ENCODE measurements around the gene SLC2A14.
"Not testable (repeated sequence)": the region's sequence is repeated elsewhere in the genome, so short reads cannot be mapped to it uniquely, and the experiment has no call there.

The SLC2A14 gene

DNA sequence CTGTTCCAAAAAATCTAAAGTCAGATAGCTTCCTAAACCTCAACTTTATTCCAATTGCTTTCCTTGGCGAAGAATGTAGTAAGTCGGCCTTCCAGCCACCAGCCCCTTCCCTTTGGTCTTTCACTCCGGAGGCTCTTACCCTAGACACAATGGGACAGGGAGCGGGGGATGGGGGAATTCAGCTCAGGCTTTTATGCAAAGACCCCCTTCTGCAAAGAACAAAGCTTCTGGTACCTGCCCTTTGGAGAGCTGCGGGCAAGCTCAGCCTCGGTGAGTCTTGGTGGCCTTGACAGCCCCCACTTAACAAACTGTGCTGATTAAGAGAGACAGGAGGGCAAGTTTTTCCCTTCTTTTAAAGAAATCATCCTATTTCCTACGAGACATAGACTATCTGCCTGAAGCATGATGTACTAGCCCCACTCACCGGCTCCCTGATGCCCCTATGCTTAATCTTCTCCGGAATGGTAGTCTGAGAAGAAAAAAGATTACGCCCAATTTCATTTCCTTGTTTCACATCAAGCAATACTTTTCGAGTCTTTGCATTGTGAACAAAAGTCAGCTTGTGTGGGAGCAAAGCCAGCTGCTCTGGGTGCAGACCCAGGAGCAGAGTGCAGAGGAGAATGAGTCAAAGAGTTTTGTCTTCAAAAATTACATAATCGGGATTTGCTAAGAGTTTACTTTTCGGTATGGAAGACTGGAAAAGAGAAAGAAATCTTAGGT is 85.0 kb downstream of the SLC2A14 start:
- FAIRE-seq = no peak

GRCh38 chr12:7784701-7785100 is 88.0 kb downstream of the SLC2A14 start:
- DNase-seq (ENCODE audit: insufficient read length, low spot score) (no peak), FAIRE-seq (no peak)
- TF ChIP-seq, protein P1, sequence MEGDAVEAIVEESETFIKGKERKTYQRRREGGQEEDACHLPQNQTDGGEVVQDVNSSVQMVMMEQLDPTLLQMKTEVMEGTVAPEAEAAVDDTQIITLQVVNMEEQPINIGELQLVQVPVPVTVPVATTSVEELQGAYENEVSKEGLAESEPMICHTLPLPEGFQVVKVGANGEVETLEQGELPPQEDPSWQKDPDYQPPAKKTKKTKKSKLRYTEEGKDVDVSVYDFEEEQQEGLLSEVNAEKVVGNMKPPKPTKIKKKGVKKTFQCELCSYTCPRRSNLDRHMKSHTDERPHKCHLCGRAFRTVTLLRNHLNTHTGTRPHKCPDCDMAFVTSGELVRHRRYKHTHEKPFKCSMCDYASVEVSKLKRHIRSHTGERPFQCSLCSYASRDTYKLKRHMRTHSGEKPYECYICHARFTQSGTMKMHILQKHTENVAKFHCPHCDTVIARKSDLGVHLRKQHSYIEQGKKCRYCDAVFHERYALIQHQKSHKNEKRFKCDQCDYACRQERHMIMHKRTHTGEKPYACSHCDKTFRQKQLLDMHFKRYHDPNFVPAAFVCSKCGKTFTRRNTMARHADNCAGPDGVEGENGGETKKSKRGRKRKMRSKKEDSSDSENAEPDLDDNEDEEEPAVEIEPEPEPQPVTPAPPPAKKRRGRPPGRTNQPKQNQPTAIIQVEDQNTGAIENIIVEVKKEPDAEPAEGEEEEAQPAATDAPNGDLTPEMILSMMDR (IDR thresholded peaks at IDR 0.05; ENCODE audit: insufficient read depth, missing control alignments) = no peak

More for the DNA sequence above, 85.0 kb downstream of the SLC2A14 start:
- no peak for DNase-seq (ENCODE audit: insufficient read length, low spot score)
- TF ChIP-seq, protein P1 (IDR thresholded peaks at IDR 0.05; ENCODE audit: insufficient read depth, missing control alignments) = no peak

GRCh38 chr12:7783433-7783832 is 89.3 kb downstream of the SLC2A14 start:
- not testable (repeated sequence) for FAIRE-seq; DNase-seq (ENCODE audit: insufficient read length, low spot score)

- FAIRE-seq (no peak), DNase-seq (ENCODE audit: insufficient read length, low spot score) (no peak)
- TF ChIP-seq, protein P1 (IDR thresholded peaks at IDR 0.05; ENCODE audit: insufficient read depth, missing control alignments) = no peak
These were observed 90.7 kb downstream of the SLC2A14 start for GRCh38 chr12:7782055-7782454.

DNA sequence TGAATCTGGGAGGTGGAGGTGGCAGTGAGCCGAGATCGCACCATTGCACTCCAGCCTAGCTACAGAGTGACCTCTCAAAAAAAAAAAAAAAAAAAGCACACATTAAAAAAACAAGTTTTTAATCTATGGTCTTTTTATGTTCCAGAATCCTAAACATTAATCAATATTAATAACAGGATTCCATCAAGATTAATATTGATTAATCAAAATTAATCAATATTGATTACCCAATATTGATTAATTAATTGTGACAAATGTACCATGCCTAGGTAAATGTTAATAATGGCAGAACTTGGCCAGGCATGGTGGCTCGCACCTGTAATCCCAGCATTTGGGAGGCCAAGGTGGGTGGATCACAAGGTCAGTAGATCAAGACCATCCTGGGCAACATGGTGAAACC is 91.4 kb downstream of the SLC2A14 start:
- TF ChIP-seq, protein P1 (IDR thresholded peaks at IDR 0.05; ENCODE audit: insufficient read depth, missing control alignments) = no peak
- FAIRE-seq = no peak
- no peak for DNase-seq (ENCODE audit: insufficient read length, low spot score)

DNA sequence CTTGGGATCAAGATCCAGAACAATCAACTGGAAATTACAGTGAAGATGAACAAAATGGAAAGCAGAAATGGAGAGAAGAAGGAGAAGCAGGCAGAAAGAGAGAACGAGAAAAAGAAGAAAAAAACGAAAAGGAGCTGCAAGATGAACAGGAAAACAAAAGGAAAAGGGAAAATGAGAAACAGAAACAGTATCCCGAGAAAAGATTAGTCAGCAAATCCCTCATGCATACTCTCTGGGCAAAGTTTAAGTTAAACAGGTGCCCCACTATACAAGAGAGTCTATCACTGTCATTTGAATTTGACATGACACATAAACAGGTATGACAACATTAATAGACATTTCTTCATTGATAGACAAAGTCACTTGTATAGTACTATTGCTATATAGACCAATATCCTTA is 102.7 kb downstream of the SLC2A14 start:
- DNase-seq (ENCODE audit: insufficient read length, low spot score) (no peak), FAIRE-seq (no peak)
- TF ChIP-seq, protein P1 (IDR thresholded peaks at IDR 0.05; ENCODE audit: insufficient read depth, missing control alignments) = no peak
